ENCODE data around the gene PCED1B.
"Not testable (repeated sequence)": the region's sequence is repeated elsewhere in the genome, so short reads cannot be mapped to it uniquely, and the experiment has no call there.

Gene PCED1B

GRCh38 chr12:47164724-47165439 is 85.5 kb downstream of the PCED1B start:
- no peak for DNase-seq (ENCODE audit: low read depth)

GRCh38 chr12:47165934-47166333 is 86.5 kb downstream of the PCED1B start:
- no peak for DNase-seq (ENCODE audit: low read depth)

- no peak for DNase-seq (ENCODE audit: low read depth)
Measured at GRCh38 chr12:47166365-47166764, 86.9 kb downstream of the PCED1B start.

- not testable (repeated sequence) for DNase-seq (ENCODE audit: low read depth)
Measured at GRCh38 chr12:47170281-47170680, 90.9 kb downstream of the PCED1B start.

- DNase-seq (ENCODE audit: low read depth): no peak
Measured at GRCh38 chr12:47178014-47178413, 98.6 kb downstream of the PCED1B start.

- DNase-seq (ENCODE audit: low read depth): not testable (repeated sequence)
Measured at GRCh38 chr12:47182164-47182938, 102.9 kb downstream of the PCED1B start.

- no peak for DNase-seq (ENCODE audit: low read depth)
Measured at GRCh38 chr12:47184229-47184628, 104.8 kb downstream of the PCED1B start.

GRCh38 chr12:47184813-47185212 is 105.4 kb downstream of the PCED1B start:
- no peak for DNase-seq (ENCODE audit: low read depth)

DNA sequence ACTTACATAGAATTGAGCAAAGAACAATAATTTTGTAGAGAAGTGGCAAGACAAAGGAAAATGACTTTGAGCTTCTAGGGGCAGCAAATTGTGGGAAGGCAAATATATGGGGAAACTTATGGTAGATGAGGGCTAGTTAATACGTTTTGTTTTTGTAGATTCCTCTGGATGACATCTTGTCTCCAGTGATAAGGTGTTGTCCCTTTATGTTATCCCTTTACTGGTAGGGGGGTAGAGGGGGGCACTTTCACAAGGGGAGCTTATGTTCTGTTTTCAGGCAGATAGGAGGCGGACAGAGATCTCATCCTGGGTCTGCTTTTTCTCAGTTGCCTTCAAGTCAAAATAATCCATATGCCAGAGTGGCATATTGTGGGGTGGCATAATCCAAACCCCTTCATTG is 106.8 kb downstream of the PCED1B start:
- DNase-seq (ENCODE audit: low read depth): no peak

GRCh38 chr12:47188576-47189441 is 109.4 kb downstream of the PCED1B start:
- no peak for DNase-seq (ENCODE audit: low read depth)

GRCh38 chr12:47189728-47190127 is 110.3 kb downstream of the PCED1B start:
- DNase-seq (ENCODE audit: low read depth): no peak

DNA sequence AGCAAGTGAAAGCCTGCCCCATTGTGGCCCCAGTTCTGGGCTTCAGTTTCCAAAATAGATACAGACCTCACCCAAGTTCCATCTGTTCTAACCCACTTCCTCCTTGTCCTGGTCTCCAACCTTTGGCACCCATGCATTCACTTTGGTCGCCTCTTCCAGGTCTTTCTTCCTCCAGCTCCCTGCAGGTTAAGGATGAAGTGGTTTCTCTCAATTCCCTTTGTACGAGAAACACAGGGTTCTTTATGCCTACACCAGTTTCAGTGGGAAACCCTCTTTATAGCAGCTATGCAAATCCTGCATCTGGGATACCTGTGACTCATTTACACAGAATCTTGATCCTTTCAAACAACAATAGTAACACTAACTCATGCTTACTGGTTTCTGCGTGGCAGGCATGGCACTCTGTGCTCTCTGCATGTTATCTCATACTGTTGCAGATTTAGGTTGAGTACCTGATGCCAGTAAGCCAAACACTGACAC is 110.9 kb downstream of the PCED1B start:
- no peak for DNase-seq (ENCODE audit: low read depth)

- no peak for DNase-seq (ENCODE audit: low read depth)
Measured at GRCh38 chr12:47190905-47191304, 111.5 kb downstream of the PCED1B start.

DNA sequence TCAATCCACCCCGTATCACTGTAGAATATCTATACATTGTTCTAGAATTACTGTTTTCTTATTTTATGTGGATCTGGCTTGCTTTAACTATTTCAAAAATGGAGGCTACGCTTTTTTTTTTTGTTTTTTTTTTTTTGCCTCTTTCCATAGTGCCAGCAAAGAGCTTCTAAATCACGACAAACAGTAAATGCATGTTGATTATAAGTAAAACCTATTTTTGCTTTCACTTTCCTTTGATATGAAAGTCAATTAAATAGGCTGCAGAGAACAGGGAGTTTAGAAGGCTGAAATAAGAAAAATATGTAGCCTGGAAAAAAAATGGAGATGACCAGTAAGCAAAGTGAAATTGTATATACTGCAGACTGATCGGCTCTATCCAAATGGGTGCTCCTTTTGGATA is 112.6 kb downstream of the PCED1B start:
- DNase-seq (ENCODE audit: low read depth): no peak

DNA sequence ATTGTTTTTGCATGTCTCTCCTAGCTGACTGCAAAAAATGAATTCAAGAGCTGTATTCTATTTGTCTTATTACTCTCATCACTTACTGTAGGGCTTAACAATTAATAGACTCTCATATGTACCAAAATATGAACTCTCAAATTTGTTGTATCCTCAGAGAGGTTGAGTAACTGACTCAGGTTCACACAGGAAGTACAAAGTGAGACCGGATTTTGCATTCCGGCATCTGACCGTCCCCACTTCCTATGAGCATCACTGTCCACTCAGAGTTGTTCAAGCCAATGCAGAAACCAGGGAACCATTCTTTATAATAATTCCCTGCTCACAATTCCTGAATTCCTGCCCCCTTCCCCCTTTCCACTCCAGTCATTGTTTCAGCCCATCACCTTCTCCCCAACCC is 113.6 kb downstream of the PCED1B start:
- DNase-seq (ENCODE audit: low read depth): no peak

GRCh38 chr12:47194501-47194900 is 115.1 kb downstream of the PCED1B start:
- no peak for DNase-seq (ENCODE audit: low read depth)

DNA sequence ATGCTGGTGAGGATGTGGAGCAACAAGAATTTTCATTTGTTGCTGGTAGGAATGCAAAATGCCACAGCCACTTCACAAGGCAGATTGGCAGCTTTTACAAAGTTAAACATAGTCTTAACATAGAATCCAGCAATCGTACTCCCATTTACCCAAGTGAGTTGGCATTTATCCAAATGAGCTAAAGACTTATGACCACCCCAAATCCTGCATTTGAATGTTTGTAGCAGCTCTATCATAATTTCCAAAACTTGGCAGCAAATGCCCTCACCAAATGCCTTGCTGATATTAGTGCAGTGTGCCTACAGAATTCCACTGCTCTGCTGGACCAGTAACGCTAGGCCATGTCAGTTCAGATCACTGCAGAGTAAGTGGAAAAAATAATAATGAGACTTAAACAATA is 121.0 kb downstream of the PCED1B start:
- DNase-seq (ENCODE audit: low read depth): no peak

- not testable (repeated sequence) for DNase-seq (ENCODE audit: low read depth)
Measured at GRCh38 chr12:47201190-47201589, 121.8 kb downstream of the PCED1B start.

GRCh38 chr12:47202176-47202575 is 122.8 kb downstream of the PCED1B start:
- DNase-seq (ENCODE audit: low read depth): no peak

DNA sequence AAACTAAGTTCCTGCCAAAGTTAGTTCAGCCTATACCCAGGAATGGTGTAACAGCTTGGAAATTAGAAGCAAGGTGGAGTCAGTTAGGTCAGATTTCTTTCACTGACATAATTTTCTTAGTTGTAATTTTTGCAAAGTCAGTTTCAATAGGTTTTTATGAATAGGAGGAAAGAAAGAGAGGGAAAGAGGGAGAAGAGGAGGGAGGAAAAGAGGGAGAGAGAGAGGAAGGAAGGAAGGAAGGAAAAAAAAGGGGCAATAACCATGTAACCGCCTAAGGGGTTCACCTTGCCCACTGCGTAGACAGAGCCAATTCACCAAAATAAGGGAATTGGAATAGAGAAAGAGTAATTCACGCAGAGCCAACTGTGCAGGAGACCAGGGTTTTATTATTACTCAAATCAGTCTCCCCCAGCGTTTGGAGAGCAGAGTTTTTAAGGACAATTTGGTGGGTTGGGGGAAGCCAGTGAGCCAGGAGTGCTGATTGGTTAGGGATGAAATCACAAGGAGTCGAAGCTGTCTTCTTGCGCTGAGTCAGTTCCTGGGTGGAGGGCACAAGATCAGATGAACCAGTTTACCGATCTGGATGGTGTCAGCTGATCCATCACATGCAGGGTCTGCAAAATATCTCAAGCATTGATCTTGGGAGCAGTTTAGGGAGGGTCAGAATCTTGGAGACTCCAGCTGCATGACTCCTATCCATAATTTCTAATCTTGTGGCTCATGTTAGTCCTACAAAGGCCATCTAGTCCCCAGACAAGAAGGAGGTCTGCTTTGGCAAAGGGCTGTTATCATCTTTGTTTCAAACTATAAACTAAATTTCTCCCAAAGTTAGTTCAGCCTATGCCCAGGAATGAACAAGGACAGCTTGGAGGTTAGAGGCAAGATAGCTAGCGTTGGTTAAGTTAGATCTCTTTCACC is 126.4 kb downstream of the PCED1B start:
- peak; percentile 23 for DNase-seq (ENCODE audit: low read depth)

Measured in T-helper 22 cell (primary cell).